ENCODE data around the gene ADARB2. TPM values are rescaled to one million over a fixed set of nuclear protein-coding genes. Genes with fewer than 3 reads are reported as not detected.
"Not testable (repeated sequence)": the region's sequence is repeated elsewhere in the genome, so short reads cannot be mapped to it uniquely, and the experiment has no call there.

The ADARB2 gene
- total RNA-seq, 6 donors from 2014 or later: 0.69 to 5.2 (median 1.8) TPM

- Histone ChIP-seq H3K9me3 (no peaks in the 10 kb centered on the region), H3K4me1 (no peaks in the 10 kb centered on the region), H3K27me3 (no peaks in the 10 kb centered on the region), H3K27ac (no peak overlapping the region), H3K4me3 (no peak overlapping the region), H3K36me3 (no peaks in the 10 kb centered on the region)
- ATAC-seq (ENCODE audit: low FRiP score in 2 of 2) (peak; percentile 24 to 62), DNase-seq (no peak)
- WGBS, 2 donors: 78 to 80% methylated on average over 3 to 8 of the region's 8 CpGs
- TF ChIP-seq, protein P1, sequence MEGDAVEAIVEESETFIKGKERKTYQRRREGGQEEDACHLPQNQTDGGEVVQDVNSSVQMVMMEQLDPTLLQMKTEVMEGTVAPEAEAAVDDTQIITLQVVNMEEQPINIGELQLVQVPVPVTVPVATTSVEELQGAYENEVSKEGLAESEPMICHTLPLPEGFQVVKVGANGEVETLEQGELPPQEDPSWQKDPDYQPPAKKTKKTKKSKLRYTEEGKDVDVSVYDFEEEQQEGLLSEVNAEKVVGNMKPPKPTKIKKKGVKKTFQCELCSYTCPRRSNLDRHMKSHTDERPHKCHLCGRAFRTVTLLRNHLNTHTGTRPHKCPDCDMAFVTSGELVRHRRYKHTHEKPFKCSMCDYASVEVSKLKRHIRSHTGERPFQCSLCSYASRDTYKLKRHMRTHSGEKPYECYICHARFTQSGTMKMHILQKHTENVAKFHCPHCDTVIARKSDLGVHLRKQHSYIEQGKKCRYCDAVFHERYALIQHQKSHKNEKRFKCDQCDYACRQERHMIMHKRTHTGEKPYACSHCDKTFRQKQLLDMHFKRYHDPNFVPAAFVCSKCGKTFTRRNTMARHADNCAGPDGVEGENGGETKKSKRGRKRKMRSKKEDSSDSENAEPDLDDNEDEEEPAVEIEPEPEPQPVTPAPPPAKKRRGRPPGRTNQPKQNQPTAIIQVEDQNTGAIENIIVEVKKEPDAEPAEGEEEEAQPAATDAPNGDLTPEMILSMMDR (IDR thresholded peaks at IDR 0.05): no peak
- TF ChIP-seq POLR2A (IDR thresholded peaks at IDR 0.05): no peak
- TF ChIP-seq EP300 (IDR thresholded peaks at IDR 0.05): no peak
- no peak for TF ChIP-seq POLR2AphosphoS5 (IDR thresholded peaks at IDR 0.05)
Observed at GRCh38 chr10:1538121-1538520, 199.2 kb downstream of the ADARB2 start.

- H3K9me3 ChIP-seq; H3K4me3 ChIP-seq; H3K27ac ChIP-seq; H3K36me3 ChIP-seq; ATAC-seq (ENCODE audit: low FRiP score in 2 of 2); H3K27me3 ChIP-seq; DNase-seq; H3K4me1 ChIP-seq: not testable (repeated sequence)
- WGBS, 2 donors: 96 to 99% methylated on average over 2 of the region's 2 CpGs
Observed at GRCh38 chr10:1537449-1537848, 199.9 kb downstream of the ADARB2 start.

- no peaks in the 10 kb centered on the region for H3K27me3 ChIP-seq
- H3K4me1 ChIP-seq: no peaks in the 10 kb centered on the region
- no peaks in the 10 kb centered on the region for H3K9me3 ChIP-seq
- ATAC-seq (ENCODE audit: low FRiP score in 2 of 2) (no peak), DNase-seq (no peak)
- no peak overlapping the region for H3K27ac ChIP-seq
- 75% methylated on average over 7 of the region's 7 CpGs for WGBS, 2 donors
- H3K4me3 ChIP-seq: no peak overlapping the region
- TF ChIP-seq EP300 (IDR thresholded peaks at IDR 0.05) (no peak), POLR2AphosphoS5 (IDR thresholded peaks at IDR 0.05) (no peak), POLR2A (IDR thresholded peaks at IDR 0.05) (no peak)
- TF ChIP-seq, protein P1 (IDR thresholded peaks at IDR 0.05): no peak
- no peaks in the 10 kb centered on the region for H3K36me3 ChIP-seq
Observed at GRCh38 chr10:1536341-1536740, 201.0 kb downstream of the ADARB2 start.

DNA sequence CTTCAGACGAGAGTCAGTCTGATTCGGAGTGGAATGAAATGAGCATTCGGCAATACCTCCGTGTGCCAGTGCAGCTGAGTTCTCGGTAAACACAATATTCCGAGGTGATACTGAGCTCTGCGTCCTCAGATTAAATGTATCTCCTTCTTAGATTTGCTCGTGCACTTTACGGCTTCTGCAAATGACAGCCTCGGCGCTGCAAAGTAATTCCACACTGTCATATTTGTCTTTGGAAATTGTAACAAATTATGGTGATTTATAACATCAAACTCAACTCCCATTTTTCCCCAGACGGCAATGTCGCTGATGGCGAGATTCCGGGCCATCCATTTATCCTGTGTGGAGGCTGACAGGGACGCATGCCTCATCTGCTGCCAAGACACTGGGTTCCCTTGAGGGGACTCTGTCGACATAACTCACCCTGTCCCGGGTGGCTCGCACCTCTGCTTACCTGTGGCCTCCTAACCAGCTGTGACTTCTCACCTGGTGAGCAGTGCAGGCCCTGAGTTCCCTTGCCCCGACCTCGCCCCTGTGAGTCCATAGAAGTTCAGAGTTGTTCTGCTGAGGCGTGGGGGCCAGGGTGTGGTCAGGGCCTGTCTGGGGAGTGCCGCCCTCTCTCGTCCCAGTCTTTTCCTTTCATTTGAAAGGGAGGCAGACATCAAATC, 201.9 kb downstream of the ADARB2 start:
- Histone ChIP-seq H3K4me3 (no peak overlapping the region), H3K9me3 (no peaks in the 10 kb centered on the region), H3K4me1 (no peaks in the 10 kb centered on the region), H3K27me3 (no peaks in the 10 kb centered on the region), H3K27ac (no peak overlapping the region), H3K36me3 (no peaks in the 10 kb centered on the region)
- DNase-seq (no peak), ATAC-seq (ENCODE audit: low FRiP score in 2 of 2) (no peak)
- 84 to 90% methylated on average over 24 of the region's 24 CpGs for WGBS, 2 donors
- TF ChIP-seq EP300 (IDR thresholded peaks at IDR 0.05): no peak
- TF ChIP-seq, protein P1 (IDR thresholded peaks at IDR 0.05): no peak
- TF ChIP-seq POLR2A (IDR thresholded peaks at IDR 0.05): no peak

DNA sequence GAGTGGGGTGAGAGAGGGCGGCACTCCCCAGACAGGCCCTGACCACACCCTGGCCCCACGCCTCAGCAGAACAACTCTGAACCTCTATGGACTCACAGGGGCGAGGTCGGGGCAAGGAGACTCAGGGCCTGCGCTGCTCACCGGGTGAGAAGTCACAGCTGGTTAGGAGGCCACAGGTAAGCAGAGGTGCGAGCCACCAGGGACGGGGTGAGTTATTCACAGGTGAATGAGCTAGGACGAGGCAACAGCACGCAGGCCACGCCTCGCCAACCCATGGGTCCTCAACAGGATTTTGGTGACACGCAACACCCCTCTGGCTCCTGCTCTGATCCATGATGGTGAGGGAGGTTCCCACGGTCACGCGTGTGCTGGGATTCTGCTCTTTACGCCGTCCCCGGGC, 202.5 kb downstream of the ADARB2 start:
- Histone ChIP-seq H3K9me3 (no peaks in the 10 kb centered on the region), H3K27me3 (no peaks in the 10 kb centered on the region), H3K4me1 (no peaks in the 10 kb centered on the region), H3K36me3 (no peaks in the 10 kb centered on the region), H3K27ac (no peak overlapping the region), H3K4me3 (no peak overlapping the region)
- no peak for ATAC-seq (ENCODE audit: low FRiP score in 2 of 2)
- TF ChIP-seq EP300 (IDR thresholded peaks at IDR 0.05) (no peak), POLR2A (IDR thresholded peaks at IDR 0.05) (no peak), POLR2AphosphoS5 (IDR thresholded peaks at IDR 0.05) (no peak)
- TF ChIP-seq, protein P1 (IDR thresholded peaks at IDR 0.05): no peak
- WGBS, 2 donors: 90 to 93% methylated on average over 2 to 19 of the region's 19 CpGs
- no peak for DNase-seq
